PC-9 (cell line): Measurements from ENCODE around the gene L3MBTL1. TPM values are rescaled to one million over a fixed set of nuclear protein-coding genes. Genes with fewer than 3 reads are reported as not detected.
"Not testable (repeated sequence)": the region's sequence is repeated elsewhere in the genome, so short reads cannot be mapped to it uniquely, and the experiment has no call there.

Source experiments
- BruUV-seq: library from RNA; stranded (reverse); fragments of 400-500 nt; replicated peaks from 2 replicates; lab custom pipeline; 2021; lab: Mats Ljungman, UMichigan
- CTCF ChIA-PET: fragments of 300-600 bp; sonication (Branson Sonifier 250); formaldehyde crosslinking; loops from one replicate; lab custom pipeline; 2022; ENCODE audit warnings: antibody characterized with exemption; lab: Charles Lee
- POLR2A ChIA-PET: fragments of 300-600 bp; sonication (Branson Sonifier 250); formaldehyde crosslinking; loops from one replicate; lab custom pipeline; 2022; ENCODE audit warnings: antibody characterized with exemption; ENCODE audit not compliant: unreplicated experiment; lab: Charles Lee
- DNase-seq, 2 experiments: peaks; one replicate each; pipeline versions ENCODE4 v3.0.0 to v3.0.0-alpha.2; 2015 to 2022; ENCODE audit warnings: mixed read lengths in 1 of 2
- H2AFZ ChIP-seq: fragments of 200-600 bp; sonication (generic); 2 replicates; pipeline ENCODE4 v1.8.1; 2017; ENCODE audit warnings: antibody characterized with exemption
- H3F3A ChIP-seq: fragments of 200-600 bp; sonication (generic); 2 replicates; pipeline ENCODE4 v1.8.1; 2017; ENCODE audit warnings: antibody characterized with exemption, mild to moderate bottlenecking, low read depth; ENCODE audit not compliant: insufficient read depth
- H3K27ac ChIP-seq: fragments of 200-600 bp; sonication (generic); 2 replicates; pipeline ENCODE4 v1.6.1; 2016; ENCODE audit warnings: mixed run types
- H3K27me3 ChIP-seq: fragments of 200-600 bp; sonication (generic); 2 replicates; pipeline ENCODE4 v1.6.1; 2016; ENCODE audit warnings: low read depth, mixed run types; ENCODE audit not compliant: insufficient read depth
- H3K36me3 ChIP-seq: fragments of 200-600 bp; sonication (generic); 2 replicates; pipeline ENCODE4 v1.6.1; 2016; ENCODE audit warnings: low read depth, mixed run types
- H3K4me1 ChIP-seq: fragments of 200-600 bp; sonication (generic); replicated peaks from 2 replicates; pipeline ENCODE4 v1.6.1; 2016; ENCODE audit warnings: mixed run types; ENCODE audit not compliant: insufficient read depth
- H3K4me2 ChIP-seq: fragments of 200-600 bp; sonication (generic); 2 replicates; pipeline ENCODE4 v1.6.1; 2017; ENCODE audit warnings: mixed run types
- H3K4me3 ChIP-seq: fragments of 200-600 bp; sonication (generic); 2 replicates; pipeline ENCODE4 v1.6.1; 2016; ENCODE audit warnings: mixed run types
- H3K79me2 ChIP-seq: fragments of 200-600 bp; sonication (generic); 2 replicates; pipeline ENCODE4 v1.6.1; 2017; ENCODE audit warnings: low read depth, mixed run types
- H3K9me2 ChIP-seq: fragments of 200-600 bp; sonication (generic); 2 replicates; pipeline ENCODE4 v1.8.1; 2017; ENCODE audit warnings: mild to moderate bottlenecking; ENCODE audit not compliant: insufficient read depth
- H3K9me3 ChIP-seq: fragments of 200-600 bp; sonication (generic); 2 replicates; pipeline ENCODE4 v1.8.1; 2016; ENCODE audit warnings: low read depth; ENCODE audit not compliant: insufficient read depth
- H4K20me1 ChIP-seq: fragments of 200-600 bp; sonication (generic); 2 replicates; pipeline ENCODE4 v1.8.1; 2017; ENCODE audit not compliant: insufficient read depth
- CTCF ChIP-seq: fragments of 200-600 bp; sonication (generic); conservative IDR thresholded peaks from 2 replicates; pipeline ENCODE4 v1.6.1; 2017; ENCODE audit warnings: mixed run types, antibody characterized with exemption, mild to moderate bottlenecking, moderate library complexity
- EZH2 ChIP-seq: fragments of 200-600 bp; sonication (generic); IDR thresholded peaks from 2 replicates; pipeline ENCODE4 v1.8.0; 2017; ENCODE audit warnings: antibody characterized with exemption, low read depth
- intact Hi-C: fragments of 100-400 bp; cut with micrococcal nuclease; formaldehyde crosslinking; loops from one replicate; pipeline ENCODE4 v1.10.0; 2022; ENCODE audit not compliant: unreplicated experiment
- total RNA-seq: library from RNA; stranded (reverse); gene quantifications from 2 replicates; pipeline ENCODE4 v1.2.3, GENCODE V29; 2021

L3MBTL1 gene
- total RNA-seq, 1 experiment from 2014 or later, result 34.9 TPM

- Histone ChIP-seq H3K4me1 (peaks cover 27% of the 10 kb centered on the region), H3K4me3 (no peak overlapping the region), H3K27ac (no peak overlapping the region), H3K36me3 (no peaks in the 10 kb centered on the region), H3K27me3 (no peaks in the 10 kb centered on the region), H3K4me2 (0 out of 2 replicates have a peak overlapping the region, but pooled peaks have one; percentile 5), H3K9me2 (no peaks in the 10 kb centered on the region), H4K20me1 (no peaks in the 10 kb centered on the region), H3F3A (peaks cover 3% of the 10 kb centered on the region; the same call in 1 of the 2 replicates), H3K9me3 (no peaks in the 10 kb centered on the region), H2AFZ (no peak overlapping the region), H3K79me2 (no peaks in the 10 kb centered on the region)
- DNase-seq, result peak; percentile 34 to 76
- TF ChIP-seq CTCF (no peak), EZH2 (no peak)
- no TSS peak for BruUV-seq
- ChIA-PET CTCF (no interaction called here), POLR2A (no interaction called here)
- intact Hi-C loops, result no loop called here
Observed at GRCh38 chr20:43584448-43585136, 77.1 kb downstream of the L3MBTL1 start.

- H3K27ac ChIP-seq, result no peak overlapping the region
- peaks cover 6% of the 10 kb centered on the region for H3K79me2 ChIP-seq
- CTCF ChIA-PET, result no interaction called here
- no peak overlapping the region for H3K4me2 ChIP-seq
- no peaks in the 10 kb centered on the region for H3K36me3 ChIP-seq
- no peak for DNase-seq
- intact Hi-C loops, result no loop called here
- H3F3A ChIP-seq, result peaks cover 3% of the 10 kb centered on the region; the same call in 1 of the 2 replicates
- no peaks in the 10 kb centered on the region for H4K20me1 ChIP-seq
- no peaks in the 10 kb centered on the region for H3K9me3 ChIP-seq
- no peaks in the 10 kb centered on the region for H3K27me3 ChIP-seq
- H3K4me3 ChIP-seq, result no peak overlapping the region
- no TSS peak for BruUV-seq
- POLR2A ChIA-PET, result no interaction called here
- peaks cover 29% of the 10 kb centered on the region for H3K4me1 ChIP-seq
- no peak overlapping the region for H2AFZ ChIP-seq
- TF ChIP-seq EZH2 (no peak), CTCF (no peak)
- H3K9me2 ChIP-seq, result no peaks in the 10 kb centered on the region
Observed at GRCh38 chr20:43586641-43587040, 79.1 kb downstream of the L3MBTL1 start.

DNA sequence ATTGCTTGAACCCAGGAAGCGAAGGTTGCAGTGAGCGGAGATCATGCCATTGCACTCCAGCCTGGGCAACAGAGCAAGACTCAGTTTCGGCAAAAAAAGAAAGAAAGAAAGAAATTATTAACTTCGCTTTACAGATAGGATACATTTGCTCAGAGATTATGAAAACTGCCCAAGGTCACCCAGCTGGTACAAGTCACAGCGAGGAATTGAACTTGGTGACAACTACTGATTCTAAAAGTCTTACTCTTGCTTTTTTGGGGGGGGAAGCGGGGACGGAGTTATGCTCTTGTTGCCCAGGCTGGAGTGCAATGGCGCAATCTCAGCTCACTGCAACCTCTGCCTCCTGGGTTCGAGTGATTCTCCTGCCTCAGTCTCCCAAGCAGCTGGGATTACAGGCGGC lies 81.0 kb downstream of the L3MBTL1 start:
- H3K27me3 ChIP-seq, H3K4me2 ChIP-seq, intact Hi-C loops, H3K27ac ChIP-seq, H4K20me1 ChIP-seq, H3F3A ChIP-seq, DNase-seq, H3K4me3 ChIP-seq, BruUV-seq, H3K9me3 ChIP-seq, H3K9me2 ChIP-seq, H3K36me3 ChIP-seq, CTCF ChIA-PET, H2AFZ ChIP-seq: not testable (repeated sequence)
- Histone ChIP-seq H3K4me1 (peaks cover 36% of the 10 kb centered on the region), H3K79me2 (peaks cover 25% of the 10 kb centered on the region)
- POLR2A ChIA-PET, result interaction anchor here (0.7 kb wide), 1 partner anchor 81 kb away, joined by 5 read pairs; the partner anchor contains the start of gene L3MBTL1
